Measurements from ENCODE around the gene ZBTB20.
A peak's percentile ranks its signal among the peaks of the same experiment; 100 is the strongest.

ZBTB20 gene

GRCh38 chr3:114623420-114624046, 523.6 kb downstream of the ZBTB20 start:
- no peak for DNase-seq (ENCODE audit: extremely low read depth, low read depth)
- TF ChIP-seq, protein P1, sequence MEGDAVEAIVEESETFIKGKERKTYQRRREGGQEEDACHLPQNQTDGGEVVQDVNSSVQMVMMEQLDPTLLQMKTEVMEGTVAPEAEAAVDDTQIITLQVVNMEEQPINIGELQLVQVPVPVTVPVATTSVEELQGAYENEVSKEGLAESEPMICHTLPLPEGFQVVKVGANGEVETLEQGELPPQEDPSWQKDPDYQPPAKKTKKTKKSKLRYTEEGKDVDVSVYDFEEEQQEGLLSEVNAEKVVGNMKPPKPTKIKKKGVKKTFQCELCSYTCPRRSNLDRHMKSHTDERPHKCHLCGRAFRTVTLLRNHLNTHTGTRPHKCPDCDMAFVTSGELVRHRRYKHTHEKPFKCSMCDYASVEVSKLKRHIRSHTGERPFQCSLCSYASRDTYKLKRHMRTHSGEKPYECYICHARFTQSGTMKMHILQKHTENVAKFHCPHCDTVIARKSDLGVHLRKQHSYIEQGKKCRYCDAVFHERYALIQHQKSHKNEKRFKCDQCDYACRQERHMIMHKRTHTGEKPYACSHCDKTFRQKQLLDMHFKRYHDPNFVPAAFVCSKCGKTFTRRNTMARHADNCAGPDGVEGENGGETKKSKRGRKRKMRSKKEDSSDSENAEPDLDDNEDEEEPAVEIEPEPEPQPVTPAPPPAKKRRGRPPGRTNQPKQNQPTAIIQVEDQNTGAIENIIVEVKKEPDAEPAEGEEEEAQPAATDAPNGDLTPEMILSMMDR (IDR thresholded peaks at IDR 0.05; ENCODE audit: low read depth, low read length, missing control alignments): no peak
- peak overlapping the region; percentile 60 for H3K4me3 ChIP-seq (replicated peaks; ENCODE audit: low read depth, low read length)

- TF ChIP-seq, protein P1 (IDR thresholded peaks at IDR 0.05; ENCODE audit: low read depth, low read length, missing control alignments): no peak
- peak overlapping the region; percentile 60 for H3K4me3 ChIP-seq (replicated peaks; ENCODE audit: low read depth, low read length)
- no peak for DNase-seq (ENCODE audit: extremely low read depth, low read depth)
These were observed 525.1 kb downstream of the ZBTB20 start for GRCh38 chr3:114622001-114622400.

DNA sequence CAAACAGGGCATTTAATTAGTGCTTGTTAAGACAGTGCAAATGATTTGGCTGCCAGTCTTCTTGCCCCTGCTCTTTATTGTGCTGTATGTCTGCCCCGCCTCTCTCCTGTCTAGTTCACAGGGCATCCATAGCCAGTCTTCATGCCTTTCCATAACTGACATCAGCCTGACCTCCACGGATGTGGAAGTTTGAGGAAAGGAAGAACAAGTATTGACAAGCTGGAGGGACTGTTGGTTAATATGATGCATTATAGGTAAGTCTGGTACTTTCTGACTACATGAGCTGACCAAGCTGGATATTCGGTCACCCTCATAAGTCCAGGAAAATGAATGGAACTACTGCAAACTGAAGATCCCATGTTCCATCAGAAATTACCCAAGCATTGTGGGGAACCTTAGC, 527.3 kb downstream of the ZBTB20 start:
- H3K4me3 ChIP-seq (replicated peaks; ENCODE audit: low read depth, low read length): no peak overlapping the region
- no peak for DNase-seq (ENCODE audit: extremely low read depth, low read depth)
- TF ChIP-seq, protein P1 (IDR thresholded peaks at IDR 0.05; ENCODE audit: low read depth, low read length, missing control alignments): no peak

GRCh38 chr3:114615523-114616085, 531.5 kb downstream of the ZBTB20 start:
- TF ChIP-seq, protein P1 (IDR thresholded peaks at IDR 0.05; ENCODE audit: low read depth, low read length, missing control alignments): no peak
- no peak for DNase-seq (ENCODE audit: extremely low read depth, low read depth)
- H3K4me3 ChIP-seq (replicated peaks; ENCODE audit: low read depth, low read length): no peak overlapping the region

DNA sequence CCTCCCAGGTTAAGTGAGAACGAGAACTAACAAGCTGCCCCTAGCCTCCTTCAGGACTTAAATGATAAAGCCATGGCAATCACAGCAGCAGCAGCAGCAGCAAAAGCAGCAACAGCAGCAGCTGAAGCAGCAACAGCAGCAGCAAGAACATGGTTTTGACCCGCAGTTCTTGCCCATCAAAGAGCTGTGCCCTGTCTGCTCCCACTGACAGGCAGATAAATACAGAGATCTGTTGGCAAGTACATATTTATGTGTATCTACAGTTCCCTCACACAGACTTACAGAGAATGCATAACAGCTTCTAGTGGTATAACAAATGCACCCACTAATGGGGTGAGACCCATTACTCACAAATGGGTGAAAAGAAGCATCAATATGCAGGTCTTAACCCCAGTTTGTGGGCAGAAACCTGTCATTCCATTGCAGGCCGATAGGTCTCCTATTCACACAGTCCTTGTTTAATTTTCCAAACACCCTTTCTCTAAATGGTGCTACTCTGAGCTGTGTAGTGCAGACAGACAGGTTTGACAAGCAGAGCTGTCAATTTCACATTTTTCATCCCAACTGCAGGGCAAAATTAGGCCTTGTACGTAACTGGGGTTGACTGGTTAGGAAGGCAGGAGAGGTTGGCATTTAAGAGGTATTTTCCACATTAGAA, 537.0 kb downstream of the ZBTB20 start:
- no peak for DNase-seq (ENCODE audit: extremely low read depth, low read depth)
- H3K4me3 ChIP-seq (replicated peaks; ENCODE audit: low read depth, low read length): no peak overlapping the region
- TF ChIP-seq, protein P1 (IDR thresholded peaks at IDR 0.05; ENCODE audit: low read depth, low read length, missing control alignments): no peak

DNA sequence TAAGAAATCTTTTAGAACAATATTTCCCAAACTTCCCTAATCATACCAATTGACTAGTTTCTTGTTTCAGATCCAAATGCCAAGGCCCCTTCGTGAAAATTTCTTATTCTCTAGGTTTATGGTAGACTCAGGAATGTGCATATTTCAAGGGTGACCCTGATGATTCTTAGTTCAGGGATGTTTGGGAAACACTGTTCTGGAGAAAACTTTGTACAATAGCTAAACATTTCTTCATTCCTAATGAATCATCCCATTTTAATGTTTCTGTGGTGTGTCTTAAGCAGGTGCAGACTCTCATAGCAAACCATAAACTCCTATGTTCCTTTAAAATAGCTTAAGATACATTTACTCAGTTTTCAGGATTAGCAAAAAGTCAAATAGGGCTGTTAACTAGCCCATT, 538.8 kb downstream of the ZBTB20 start:
- TF ChIP-seq, protein P1 (IDR thresholded peaks at IDR 0.05; ENCODE audit: low read depth, low read length, missing control alignments): no peak
- peak; percentile 65 for DNase-seq (ENCODE audit: extremely low read depth, low read depth)
- no peak overlapping the region for H3K4me3 ChIP-seq (replicated peaks; ENCODE audit: low read depth, low read length)

Data from HFF-Myc (cell line).